Epidermal melanocyte (primary cell): Measurements from ENCODE around the gene JAK2.
"Not testable (repeated sequence)": the region's sequence is repeated elsewhere in the genome, so short reads cannot be mapped to it uniquely, and the experiment has no call there.

Experiments
- DNase-seq: peaks from one replicate; pipeline ENCODE4 v3.0.0; 2011; ENCODE audit warnings: low spot score; ENCODE audit not compliant: insufficient read length

JAK2 gene

GRCh38 chr9:5041390-5042115 is 56.5 kb downstream of the JAK2 start:
- no peak for DNase-seq

- no peak for DNase-seq
Observed at GRCh38 chr9:5042661-5043178, 57.6 kb downstream of the JAK2 start.

GRCh38 chr9:5043381-5043780 is 58.3 kb downstream of the JAK2 start:
- no peak for DNase-seq

GRCh38 chr9:5044160-5044559 is 59.1 kb downstream of the JAK2 start:
- no peak for DNase-seq

- DNase-seq, result no peak
Observed at GRCh38 chr9:5052838-5053237, 67.8 kb downstream of the JAK2 start.

GRCh38 chr9:5062631-5063030 is 77.6 kb downstream of the JAK2 start:
- DNase-seq, result no peak

- DNase-seq, result no peak
Observed at GRCh38 chr9:5072871-5073270, 87.8 kb downstream of the JAK2 start.

GRCh38 chr9:5073701-5074100 is 88.6 kb downstream of the JAK2 start:
- no peak for DNase-seq

- DNase-seq, result no peak
Observed at GRCh38 chr9:5085993-5086392, 100.9 kb downstream of the JAK2 start.

- no peak for DNase-seq
Observed at GRCh38 chr9:5089737-5090136, 104.7 kb downstream of the JAK2 start.

GRCh38 chr9:5095795-5096194 is 110.7 kb downstream of the JAK2 start:
- no peak for DNase-seq

GRCh38 chr9:5099466-5099865 is 114.4 kb downstream of the JAK2 start:
- DNase-seq, result no peak

GRCh38 chr9:5101127-5101526 is 116.1 kb downstream of the JAK2 start:
- not testable (repeated sequence) for DNase-seq

GRCh38 chr9:5106517-5106916 is 121.4 kb downstream of the JAK2 start:
- DNase-seq, result not testable (repeated sequence)

- no peak for DNase-seq
Observed at GRCh38 chr9:5110867-5111681, 126.0 kb downstream of the JAK2 start.

- DNase-seq, result no peak
Observed at GRCh38 chr9:5111696-5112095, 126.6 kb downstream of the JAK2 start.

- no peak for DNase-seq
Observed at GRCh38 chr9:5112109-5112592, 127.1 kb downstream of the JAK2 start.

GRCh38 chr9:5112646-5113045 is 127.6 kb downstream of the JAK2 start:
- DNase-seq, result no peak

GRCh38 chr9:5113523-5113922 is 128.5 kb downstream of the JAK2 start:
- no peak for DNase-seq

- no peak for DNase-seq
Observed at GRCh38 chr9:5113994-5114748, 129.1 kb downstream of the JAK2 start.

- no peak for DNase-seq
Observed at GRCh38 chr9:5122116-5122515, 137.0 kb downstream of the JAK2 start.

- DNase-seq, result no peak
Observed at GRCh38 chr9:5122516-5122915, 137.4 kb downstream of the JAK2 start.
